GM18909 (cell line): ENCODE measurements around the gene CLEC4M.
"Not testable (repeated sequence)": the region's sequence is repeated elsewhere in the genome, so short reads cannot be mapped to it uniquely, and the experiment has no call there.

Experiments
- ATAC-seq: cut with Tn5 transposase; IDR thresholded peaks from one replicate; pipeline ENCODE4 v1.9.1; 2021; ENCODE audit warnings: mild to moderate bottlenecking; ENCODE audit not compliant: unreplicated experiment, poor library complexity

Gene CLEC4M

DNA sequence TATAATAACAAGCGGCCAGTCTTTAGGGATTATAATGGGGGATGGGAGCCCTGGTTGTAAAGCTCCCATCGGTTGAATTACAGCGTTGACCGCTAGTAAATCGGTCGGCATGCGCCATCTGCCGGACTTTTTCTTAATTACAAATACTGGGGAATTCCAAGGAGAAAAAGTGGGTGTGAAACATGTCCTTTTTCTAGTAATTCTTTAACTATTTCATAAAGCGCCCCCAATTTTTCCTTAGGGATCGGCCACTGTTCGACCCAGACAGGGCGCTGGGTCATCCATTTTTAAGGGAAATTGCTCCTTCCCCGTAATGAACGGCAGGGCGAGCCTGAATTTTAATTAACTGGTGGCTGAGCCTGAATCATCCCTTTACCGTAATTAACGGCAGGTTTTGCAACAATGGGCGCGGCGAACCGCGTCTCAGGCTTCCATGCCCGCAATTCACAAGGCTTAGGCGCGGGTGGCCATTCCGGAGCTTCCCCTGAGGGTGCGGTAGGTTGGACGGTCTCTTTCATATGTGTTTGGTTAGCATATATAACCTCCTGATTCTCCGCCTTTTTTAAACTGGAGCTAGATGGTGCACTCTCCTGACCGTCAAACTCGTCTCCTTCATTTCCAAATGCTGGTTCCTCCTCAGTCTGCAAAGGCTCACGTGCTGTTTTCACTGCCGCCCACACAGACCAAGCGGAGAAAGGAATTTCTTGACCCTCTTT, 36.8 kb downstream of the CLEC4M start:
- no peak for ATAC-seq

DNA sequence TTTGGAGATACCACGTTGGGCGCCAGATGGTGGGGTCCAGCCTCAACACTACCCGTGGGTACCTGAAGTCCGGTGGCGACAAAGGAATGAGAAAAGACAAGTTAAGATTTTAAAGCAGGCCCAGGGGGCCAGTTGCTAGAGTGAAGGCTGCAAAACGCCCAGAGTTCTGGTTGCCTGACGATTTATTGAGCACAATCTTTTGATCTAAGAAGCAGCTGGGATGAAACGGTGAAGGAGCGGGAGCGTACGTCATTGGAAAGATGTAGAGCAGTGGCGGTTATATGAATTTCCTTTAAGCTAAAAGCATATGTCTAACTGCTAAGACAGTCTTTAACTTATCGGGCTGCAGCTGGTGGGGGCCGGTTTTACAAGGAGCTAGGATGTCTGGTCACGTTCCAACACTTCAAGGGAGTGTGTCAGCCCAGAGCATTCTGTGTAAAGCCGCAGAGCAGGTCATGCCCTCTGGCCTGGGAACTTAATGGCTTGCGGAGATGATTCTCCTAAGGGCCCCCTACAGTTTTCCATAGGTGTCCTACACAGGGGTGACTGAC, 38.1 kb downstream of the CLEC4M start:
- no peak for ATAC-seq

DNA sequence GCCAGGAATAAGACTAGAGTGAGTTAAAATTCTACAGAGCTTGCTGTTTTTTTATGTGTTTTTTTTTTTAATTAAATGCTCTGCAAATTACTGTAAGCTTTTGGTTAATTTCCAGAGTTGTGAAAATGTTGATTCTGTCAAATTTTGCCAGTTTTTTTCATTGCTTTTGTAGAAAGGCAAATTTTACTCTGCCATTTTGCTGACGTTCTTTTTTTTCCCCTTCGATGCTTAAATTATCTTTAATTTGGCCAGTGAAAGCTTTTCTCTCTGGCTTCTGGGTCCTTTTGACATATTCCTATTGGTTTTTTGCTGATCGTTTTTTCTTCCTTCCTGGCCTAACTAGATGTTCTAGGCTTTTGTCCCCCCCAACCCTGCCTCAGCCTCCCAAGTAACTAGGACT, 43.2 kb downstream of the CLEC4M start:
- no peak for ATAC-seq

DNA sequence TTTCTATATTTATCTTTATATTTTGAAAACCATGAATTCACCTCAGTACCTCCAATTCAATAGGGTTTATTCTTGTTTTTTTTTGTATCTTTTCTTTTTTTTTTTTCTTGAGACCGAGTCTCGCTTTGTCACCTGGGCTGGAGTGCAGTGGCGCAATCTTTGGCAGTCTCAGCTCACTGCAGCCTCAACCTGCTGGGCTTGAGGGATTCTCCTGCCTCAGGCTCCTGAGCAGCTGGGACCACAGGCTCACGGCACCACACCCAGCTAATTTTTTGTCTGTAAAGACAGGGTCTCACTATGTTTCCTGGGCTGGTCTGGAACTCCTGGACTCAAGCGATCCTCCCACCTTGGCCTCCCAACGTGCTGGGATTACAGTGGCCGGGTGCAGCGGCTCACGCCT, 43.8 kb downstream of the CLEC4M start:
- no peak for ATAC-seq

DNA sequence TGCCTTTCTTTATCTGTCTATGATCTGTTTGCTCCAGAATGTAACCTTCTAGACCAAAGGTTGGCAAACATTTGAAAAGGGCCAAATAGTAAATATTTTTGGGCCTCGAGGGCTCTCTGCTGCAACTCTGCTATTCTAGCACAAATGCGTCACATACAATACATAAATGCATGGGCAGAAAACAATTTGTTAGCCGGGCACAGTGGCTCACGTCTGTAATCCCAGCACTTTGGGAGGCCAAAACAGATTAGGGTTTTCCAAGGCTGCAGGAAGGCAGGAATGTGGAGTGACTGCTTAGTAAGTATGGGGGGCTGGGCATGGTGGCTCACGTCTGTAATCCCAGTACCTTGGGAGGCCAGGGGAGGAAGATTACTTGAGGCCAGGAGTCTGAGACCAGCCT, 45.1 kb downstream of the CLEC4M start:
- no peak for ATAC-seq

DNA sequence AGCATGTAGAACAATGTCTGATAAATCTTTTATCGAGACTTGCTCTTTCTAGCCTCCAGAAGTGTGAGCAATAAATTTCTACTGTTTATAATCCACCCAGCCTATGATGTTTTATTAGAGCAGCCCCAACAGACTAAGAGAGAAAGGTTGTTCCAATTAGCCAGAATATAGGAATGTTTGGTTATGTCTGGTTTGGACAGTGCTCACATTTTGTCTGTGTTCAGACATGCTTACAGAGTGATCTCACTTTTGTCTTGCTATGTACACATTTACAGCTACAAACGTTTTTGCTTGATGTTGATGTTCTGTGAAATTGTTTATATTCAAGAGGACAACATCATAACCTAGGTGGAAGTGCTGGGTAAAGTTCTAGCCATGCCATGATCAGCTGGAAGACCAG, 48.9 kb downstream of the CLEC4M start:
- no peak for ATAC-seq

DNA sequence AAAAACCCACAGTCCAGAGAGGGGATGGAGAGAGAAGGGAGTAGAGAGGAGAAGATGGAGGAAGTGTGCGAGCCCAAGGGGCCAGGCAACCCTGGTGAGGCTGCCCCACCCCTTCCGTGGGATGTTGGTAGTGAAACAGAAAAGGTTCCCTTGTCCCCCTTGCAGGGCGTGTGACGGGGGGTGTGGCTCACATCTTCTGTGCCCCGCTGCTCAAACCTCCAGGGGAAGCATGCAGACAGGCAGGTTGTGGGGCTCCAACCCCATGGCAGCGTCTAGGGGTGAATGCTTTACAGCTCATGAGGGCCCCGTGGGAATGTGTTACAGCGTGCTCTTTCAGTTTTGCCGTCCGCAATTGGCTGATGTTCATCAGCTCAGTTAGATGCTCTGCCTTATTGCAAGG, 52.3 kb downstream of the CLEC4M start:
- ATAC-seq = no peak

DNA sequence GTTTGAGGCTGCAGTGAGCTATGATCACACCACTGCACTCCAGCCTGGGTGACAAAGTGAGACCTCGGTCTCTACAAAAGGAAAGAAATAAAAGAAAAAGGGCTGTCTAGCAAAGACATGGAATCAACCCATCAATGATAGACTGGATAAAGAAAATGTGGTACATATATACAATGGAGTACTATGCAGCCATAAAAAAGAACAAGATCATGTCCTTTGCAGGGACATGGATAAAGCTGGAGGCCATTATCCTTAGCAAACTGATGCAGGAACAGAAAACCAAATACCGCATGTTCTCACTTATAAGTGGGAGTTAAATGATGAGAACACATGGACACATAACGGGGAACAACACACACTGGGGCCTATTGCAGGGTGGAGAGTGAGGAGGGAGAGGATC, 53.0 kb downstream of the CLEC4M start:
- ATAC-seq = not testable (repeated sequence)

DNA sequence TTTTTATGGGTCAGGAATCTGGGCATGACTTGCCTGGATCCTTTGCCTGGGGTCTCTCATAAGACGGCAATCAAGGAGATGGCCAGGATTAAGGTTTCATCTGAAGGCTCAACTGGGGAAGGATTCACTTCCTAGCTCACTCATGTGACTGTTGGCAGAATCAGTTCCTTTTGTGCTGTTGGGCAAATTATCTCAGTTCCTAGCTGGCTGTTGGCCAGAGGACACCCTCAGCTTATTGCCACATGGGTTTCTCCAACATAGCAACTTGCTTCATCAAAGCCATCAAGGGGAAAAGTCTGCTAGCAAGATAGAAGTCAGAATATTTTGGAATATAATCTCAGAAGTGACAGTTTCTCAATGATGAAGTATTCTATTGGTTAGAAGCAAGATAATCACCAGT, 54.8 kb downstream of the CLEC4M start:
- ATAC-seq = no peak

DNA sequence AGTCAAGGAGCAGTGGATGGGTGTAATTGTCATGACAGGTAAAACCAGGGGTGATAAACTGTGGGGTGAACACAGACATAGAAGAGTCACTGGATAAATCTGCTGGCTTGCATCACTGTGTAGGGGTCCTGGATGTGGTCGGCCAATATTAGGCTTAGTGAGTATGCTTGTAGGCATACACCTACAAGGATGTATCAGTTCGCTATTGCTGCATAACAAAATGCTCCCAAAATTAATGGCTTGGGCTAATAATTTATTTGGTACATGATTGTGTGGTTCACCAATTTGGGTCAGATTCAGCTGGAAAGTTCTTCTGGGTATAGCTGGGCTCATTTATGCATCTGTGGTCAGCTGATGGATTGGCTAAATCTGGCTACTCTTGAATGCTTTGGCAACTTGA, 55.8 kb downstream of the CLEC4M start:
- ATAC-seq = no peak
